Skeletal muscle cell (primary cell): ENCODE data around the gene LRRC31.

Source experiments
- DNase-seq: peaks from one replicate; pipeline ENCODE4 v3.0.0-alpha.2; 2010; ENCODE audit warnings: low read depth
- H3K4me3 ChIP-seq: 2 replicates; pipeline ENCODE4 v1.5.1; 2011; ENCODE audit warnings: low read depth, mild to moderate bottlenecking, control low read depth, low read length, moderate library complexity

Gene LRRC31

DNA sequence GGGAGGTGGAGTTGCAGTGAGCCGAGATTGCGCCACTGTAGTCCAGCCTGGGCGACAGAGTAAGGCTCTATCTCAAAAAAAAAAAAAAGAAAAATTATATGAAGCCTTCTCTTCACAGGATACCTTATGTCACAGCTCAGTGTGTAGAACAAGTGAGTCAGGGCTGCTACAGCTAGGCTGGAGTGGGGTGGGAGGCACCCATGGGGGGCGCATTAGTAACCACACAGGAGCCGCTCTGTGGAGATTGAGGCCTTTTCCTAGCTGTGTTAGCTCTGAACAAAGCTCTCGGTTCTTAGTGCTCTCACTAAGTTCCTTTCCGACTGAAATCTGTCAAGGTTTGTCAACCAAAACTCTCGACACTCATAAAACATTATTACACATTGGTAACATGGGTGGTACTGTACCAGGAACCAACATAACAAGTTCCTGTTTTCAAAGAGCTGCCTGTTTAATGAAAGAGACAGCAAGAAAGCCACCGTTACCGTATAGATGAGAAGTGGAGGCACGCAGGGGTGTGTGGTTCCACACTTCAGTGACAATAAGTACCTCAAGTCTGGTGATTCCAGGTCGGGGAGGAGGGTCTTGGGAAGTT lies 4.5 kb downstream of the LRRC31 start:
- no peak for DNase-seq
- no peak overlapping the region for H3K4me3 ChIP-seq

- H3K4me3 ChIP-seq, result no peak overlapping the region
- no peak for DNase-seq
Measured at GRCh38 chr3:169864270-169864669, 5.5 kb downstream of the LRRC31 start.

GRCh38 chr3:169863458-169863899 lies 6.3 kb downstream of the LRRC31 start:
- H3K4me3 ChIP-seq, result no peak overlapping the region
- peak; percentile 12 for DNase-seq

DNA sequence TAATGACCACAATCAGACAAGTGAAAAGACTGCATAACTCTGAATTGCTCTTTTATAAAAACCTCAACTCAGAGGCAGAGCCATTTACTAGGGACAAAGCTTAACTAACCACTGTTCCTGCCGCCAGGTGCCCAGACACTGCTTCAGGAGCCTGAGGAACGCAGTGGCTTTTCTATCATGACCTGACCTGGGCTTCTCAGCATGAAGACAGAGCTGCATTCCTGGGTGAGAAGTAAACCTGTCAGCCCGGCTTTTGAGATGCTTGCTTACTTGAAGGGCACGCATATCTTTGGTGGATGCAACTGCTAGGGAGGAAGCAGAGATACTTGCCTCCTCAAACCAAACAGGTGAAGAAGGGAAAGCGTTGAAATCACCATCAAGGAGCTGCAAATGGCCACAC lies 7.9 kb downstream of the LRRC31 start:
- H3K4me3 ChIP-seq, result no peak overlapping the region
- DNase-seq, result no peak

DNA sequence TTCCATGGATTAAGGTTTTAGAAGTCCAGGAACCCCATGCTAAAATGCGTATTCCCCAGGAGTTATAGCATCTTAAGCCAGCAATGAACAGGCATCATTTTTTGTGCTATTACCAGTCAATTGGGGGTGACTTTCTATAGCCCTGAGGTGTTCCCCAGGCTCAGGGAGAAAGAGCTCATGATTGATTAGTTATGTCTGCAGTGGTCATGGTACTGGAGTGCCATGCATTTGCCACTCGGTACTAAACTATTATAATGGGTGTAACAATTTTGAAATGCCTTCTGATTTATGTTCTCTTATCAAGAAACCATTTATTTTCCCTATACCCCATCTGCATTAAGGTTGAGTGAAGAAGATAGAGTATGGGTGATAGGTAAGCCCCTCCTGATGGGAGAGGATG lies 11.9 kb downstream of the LRRC31 start:
- H3K4me3 ChIP-seq, result no peak overlapping the region
- no peak for DNase-seq

GRCh38 chr3:169855514-169855913 lies 14.2 kb downstream of the LRRC31 start:
- no peak for DNase-seq
- H3K4me3 ChIP-seq, result no peak overlapping the region

- no peak overlapping the region for H3K4me3 ChIP-seq
- DNase-seq, result no peak
Measured at GRCh38 chr3:169850618-169851017, 19.1 kb downstream of the LRRC31 start.

GRCh38 chr3:169848741-169849140 lies 21.0 kb downstream of the LRRC31 start:
- no peak overlapping the region for H3K4me3 ChIP-seq
- DNase-seq, result no peak

DNA sequence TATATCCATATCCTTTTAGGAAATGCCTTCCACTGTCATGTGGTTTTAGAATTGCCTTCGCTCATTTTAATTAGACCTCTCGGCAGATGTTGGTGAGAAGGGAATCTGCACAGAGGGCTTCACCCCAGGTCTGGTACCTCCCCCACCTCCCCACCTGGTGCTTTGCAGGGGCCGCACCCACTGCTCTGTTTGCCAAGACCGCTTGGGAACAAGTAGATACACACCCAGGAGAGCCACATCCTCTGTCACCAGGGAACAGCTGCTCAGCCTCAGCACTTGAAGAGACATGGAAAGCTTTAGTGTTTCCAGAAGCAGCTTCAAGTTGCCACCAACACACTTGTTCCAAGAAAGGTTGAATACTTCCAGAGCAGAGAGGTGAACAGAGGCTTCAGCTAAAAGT lies 21.8 kb downstream of the LRRC31 start:
- DNase-seq, result no peak

GRCh38 chr3:169846458-169847193 lies 23.1 kb downstream of the LRRC31 start:
- peak; percentile 34 for DNase-seq
- no peak overlapping the region for H3K4me3 ChIP-seq

More for the DNA sequence above, 21.8 kb downstream of the LRRC31 start:
- H3K4me3 ChIP-seq, result no peak overlapping the region

DNA sequence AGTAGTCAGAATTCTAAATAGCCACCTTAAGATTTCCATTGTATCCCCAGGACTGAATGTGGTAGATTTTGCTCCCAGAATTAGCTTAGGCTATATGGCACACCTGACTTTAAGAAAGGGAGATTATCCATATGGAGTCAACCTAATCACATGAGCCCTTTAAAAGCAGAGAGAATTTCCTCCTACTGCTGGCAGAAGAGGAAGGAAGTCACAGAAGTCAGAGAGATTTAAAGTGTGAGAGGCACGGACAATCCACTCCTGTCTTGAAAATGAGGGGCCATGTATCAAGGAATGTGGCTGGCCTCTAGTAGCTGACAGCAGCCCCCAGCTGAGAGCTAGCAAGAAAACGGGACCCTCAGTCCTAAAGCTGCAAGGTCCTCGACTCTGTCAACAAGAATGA lies 26.8 kb downstream of the LRRC31 start:
- no peak for DNase-seq
- H3K4me3 ChIP-seq, result no peak overlapping the region

GRCh38 chr3:169841171-169841570 lies 28.6 kb downstream of the LRRC31 start:
- no peak for DNase-seq
- H3K4me3 ChIP-seq, result no peak overlapping the region

GRCh38 chr3:169838511-169839030 lies 31.2 kb downstream of the LRRC31 start:
- H3K4me3 ChIP-seq, result no peak overlapping the region
- DNase-seq, result no peak

GRCh38 chr3:169836942-169837275 lies 32.8 kb downstream of the LRRC31 start:
- H3K4me3 ChIP-seq, result no peak overlapping the region
- no peak for DNase-seq

GRCh38 chr3:169836078-169836941 lies 33.4 kb downstream of the LRRC31 start:
- H3K4me3 ChIP-seq, result no peak overlapping the region
- DNase-seq, result no peak

- no peak for DNase-seq
- H3K4me3 ChIP-seq, result no peak overlapping the region
Measured at GRCh38 chr3:169835533-169835932, 34.2 kb downstream of the LRRC31 start.

DNA sequence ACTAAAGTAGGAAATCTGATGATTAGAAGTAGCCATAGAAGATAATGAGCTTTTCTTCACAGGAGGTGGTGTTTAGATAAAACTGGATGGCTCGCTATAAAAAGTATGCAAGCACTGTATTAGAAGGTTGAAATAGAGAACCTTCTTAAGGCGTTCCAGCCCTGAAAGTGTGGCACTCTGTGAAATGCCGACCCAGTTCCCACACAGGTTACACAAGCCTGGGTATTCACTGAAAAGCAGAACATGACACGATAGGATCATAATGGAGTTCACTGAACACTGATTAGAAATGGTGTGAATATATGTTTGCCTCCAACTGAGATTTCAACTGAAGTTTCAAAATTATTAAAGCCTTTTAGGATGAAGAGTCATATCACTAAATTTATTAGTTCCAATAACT lies 42.0 kb downstream of the LRRC31 start:
- DNase-seq, result no peak
- no peak overlapping the region for H3K4me3 ChIP-seq

- no peak overlapping the region for H3K4me3 ChIP-seq
- no peak for DNase-seq
Measured at GRCh38 chr3:169825316-169825715, 44.4 kb downstream of the LRRC31 start.

DNA sequence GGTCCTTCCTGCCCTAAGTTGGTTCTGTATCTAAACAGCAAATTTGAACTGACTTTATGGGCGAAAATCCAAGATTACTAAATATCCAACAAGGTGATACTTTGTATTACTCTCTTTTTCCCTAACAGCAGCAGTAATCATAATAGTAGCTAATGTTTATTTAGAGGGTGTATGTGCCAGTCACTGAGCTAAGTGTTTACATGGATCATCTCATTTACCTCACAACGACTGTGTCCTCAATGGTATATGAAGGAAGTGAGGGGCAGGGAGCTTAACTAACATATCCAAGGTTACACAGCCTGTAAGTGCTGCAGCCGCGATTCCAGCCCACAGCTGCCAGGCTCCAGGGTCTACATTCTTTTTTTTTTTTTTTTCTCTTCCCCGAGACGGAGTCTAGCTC lies 46.8 kb downstream of the LRRC31 start:
- no peak overlapping the region for H3K4me3 ChIP-seq
- DNase-seq, result no peak

DNA sequence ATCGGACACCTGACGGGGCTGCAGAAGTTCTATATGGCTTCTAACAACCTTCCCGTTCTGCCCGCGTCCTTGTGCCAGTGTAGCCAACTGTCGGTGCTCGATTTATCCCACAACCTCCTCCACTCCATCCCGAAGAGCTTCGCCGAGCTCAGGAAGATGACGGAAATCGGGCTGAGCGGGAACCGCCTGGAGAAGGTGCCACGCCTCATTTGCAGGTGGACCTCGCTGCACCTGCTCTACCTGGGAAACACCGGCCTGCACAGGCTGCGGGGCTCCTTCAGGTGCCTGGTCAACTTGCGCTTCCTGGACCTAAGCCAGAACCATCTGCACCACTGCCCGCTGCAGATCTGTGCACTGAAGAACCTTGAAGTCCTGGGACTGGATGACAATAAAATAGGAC lies 47.2 kb downstream of the LRRC31 start:
- no peak overlapping the region for H3K4me3 ChIP-seq
- DNase-seq, result no peak
